ENCODE data around the gene POLR2B.
"Not testable (repeated sequence)": the region's sequence is repeated elsewhere in the genome, so short reads cannot be mapped to it uniquely, and the experiment has no call there.

POLR2B gene

GRCh38 chr4:57059890-57060716 is 81.4 kb downstream of the POLR2B start:
- DNase-seq = no peak

DNA sequence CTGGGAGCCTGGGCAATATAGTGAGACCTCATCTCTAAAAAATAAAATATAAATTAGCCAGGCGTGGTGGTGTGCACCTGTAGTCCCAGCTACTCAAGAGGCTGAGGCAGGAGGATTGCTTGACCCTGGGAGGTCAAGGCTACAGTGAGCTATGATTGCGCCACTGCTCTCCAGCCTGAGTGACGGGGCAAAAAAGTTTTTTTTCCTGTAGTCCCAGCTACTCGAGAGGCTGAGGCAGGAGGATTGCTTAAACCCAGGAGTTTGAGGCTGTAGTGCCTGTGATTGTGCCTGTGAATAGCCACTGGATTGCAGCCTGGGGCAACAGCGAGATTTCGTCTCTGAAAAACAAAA is 82.0 kb downstream of the POLR2B start:
- DNase-seq = not testable (repeated sequence)

- DNase-seq = no peak
Observed at GRCh38 chr4:57061395-57061794, 82.7 kb downstream of the POLR2B start.

DNA sequence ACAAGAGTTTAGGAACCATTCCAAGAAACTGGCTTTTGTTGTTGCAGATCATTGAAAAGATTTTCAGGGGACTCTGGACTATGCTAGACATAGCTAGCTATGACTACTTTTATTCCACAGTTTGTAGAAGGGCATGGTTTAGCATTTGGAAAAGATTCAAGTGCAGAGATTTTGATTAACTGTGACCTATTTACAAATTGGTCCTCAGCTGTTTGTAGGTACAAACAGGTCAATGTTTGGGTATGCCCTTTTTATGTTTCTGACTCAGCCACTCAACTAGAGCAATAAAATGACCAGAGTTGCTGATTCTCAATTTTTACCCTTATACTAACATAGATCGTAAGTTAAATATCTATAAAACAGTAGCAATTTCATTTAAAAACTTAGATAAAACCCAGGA is 84.8 kb downstream of the POLR2B start:
- DNase-seq = no peak

DNA sequence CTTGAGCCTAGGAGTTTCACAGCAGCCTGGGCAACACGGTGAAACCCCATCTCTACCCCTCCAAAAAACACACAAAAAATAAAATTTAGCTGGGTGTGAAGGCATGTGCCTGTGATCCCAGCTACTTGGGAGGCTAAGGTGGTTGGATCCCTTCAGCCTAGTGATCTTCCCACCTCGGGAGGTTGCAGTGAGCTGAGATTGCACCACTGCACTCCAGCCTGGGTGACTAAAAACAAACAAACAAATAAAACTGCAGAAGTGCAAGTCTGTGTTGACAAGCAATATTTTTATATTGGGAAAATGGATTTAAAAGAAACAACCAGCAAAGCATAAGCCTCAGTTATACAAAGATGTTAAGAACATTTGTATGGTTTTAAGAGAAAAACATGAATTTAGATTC is 85.4 kb downstream of the POLR2B start:
- no peak for DNase-seq

DNA sequence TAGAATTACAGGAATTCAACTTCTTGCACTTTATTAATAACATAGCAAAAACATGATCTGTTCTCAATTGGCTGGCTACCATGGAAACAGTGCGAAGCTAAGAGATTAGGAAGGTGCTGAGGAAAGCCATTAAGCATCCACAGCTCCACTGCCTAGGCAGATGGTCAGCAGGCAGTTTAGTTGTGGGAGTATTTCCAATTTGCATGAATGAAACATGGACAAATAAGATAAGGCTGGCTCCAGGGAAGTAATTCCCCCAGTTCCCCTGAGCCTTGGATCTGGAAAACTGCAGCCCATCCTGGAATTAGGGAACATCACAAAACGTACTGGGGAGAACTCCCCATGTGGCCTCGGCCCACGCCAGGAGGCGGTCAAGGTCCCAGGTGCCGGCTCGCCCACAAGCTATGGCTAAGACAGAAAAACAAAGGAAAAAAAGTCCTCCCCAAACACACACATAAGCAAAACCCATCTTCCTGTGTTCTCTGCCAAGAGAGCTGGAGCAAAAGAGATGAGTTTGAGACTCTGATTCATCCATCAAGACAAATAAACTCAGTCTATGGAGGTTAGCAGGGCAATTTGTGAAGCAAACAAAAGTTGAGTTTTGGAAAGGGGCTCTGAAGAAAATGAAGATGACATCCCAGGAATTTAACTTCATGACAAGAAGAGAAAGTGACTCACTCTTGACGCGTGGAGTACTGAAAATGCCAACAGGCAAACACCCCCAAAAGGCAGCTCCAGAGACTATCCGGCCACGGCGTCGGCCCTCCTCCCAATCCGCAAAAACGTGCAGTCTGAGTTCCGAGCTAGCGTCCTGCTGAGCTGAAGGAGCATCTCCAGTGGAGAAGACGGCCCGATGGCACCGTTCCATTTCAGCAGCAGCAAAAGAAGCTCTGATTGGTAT is 86.4 kb downstream of the POLR2B start:
- no peak for DNase-seq

GRCh38 chr4:57065730-57066482 is 87.2 kb downstream of the POLR2B start:
- DNase-seq = no peak

- DNase-seq = no peak
Observed at GRCh38 chr4:57068237-57068981, 89.7 kb downstream of the POLR2B start.

GRCh38 chr4:57070461-57070860 is 91.8 kb downstream of the POLR2B start:
- DNase-seq = no peak

DNA sequence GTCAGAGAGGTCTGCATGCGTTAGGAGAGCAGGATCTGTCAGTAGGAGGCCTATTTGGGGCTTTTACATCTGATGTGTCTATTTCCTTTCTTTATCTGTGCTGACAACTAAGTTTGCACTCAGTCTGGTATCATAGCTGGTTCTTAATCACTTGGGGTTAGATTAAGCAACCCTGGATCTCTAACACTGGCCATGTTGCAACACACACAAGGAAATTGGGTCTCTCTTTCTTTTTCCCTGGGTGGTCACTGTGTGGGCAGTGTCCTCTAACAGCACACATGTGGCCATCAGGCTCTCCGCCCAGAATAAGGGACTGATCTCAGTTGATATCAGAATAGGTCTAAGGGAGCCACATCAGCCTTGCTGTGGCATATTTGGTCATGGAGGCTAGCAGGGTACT is 92.6 kb downstream of the POLR2B start:
- no peak for DNase-seq

DNA sequence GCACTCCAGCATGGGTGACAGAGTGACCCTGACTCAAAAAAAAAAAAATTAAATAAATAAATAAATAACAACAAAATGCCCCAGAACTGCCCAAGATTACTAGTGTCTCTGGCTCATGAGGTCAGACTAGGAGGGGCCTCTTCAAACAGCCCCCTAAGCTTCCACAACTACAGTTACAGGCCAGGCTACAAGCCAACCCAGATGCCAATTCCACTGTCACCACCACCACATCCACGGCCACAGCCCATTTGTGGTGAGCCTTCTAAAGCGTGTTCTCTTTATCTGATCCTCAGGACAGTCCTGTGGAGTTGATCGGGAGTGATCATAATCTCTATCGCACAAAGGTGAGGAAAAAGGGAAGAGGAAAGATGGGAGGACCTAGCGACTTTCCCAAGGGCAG is 94.9 kb downstream of the POLR2B start:
- DNase-seq = no peak

GRCh38 chr4:57074744-57075143 is 96.0 kb downstream of the POLR2B start:
- no peak for DNase-seq

- no peak for DNase-seq
Observed at GRCh38 chr4:57075367-57075766, 96.7 kb downstream of the POLR2B start.

- no peak for DNase-seq
Observed at GRCh38 chr4:57076646-57077045, 98.0 kb downstream of the POLR2B start.

DNA sequence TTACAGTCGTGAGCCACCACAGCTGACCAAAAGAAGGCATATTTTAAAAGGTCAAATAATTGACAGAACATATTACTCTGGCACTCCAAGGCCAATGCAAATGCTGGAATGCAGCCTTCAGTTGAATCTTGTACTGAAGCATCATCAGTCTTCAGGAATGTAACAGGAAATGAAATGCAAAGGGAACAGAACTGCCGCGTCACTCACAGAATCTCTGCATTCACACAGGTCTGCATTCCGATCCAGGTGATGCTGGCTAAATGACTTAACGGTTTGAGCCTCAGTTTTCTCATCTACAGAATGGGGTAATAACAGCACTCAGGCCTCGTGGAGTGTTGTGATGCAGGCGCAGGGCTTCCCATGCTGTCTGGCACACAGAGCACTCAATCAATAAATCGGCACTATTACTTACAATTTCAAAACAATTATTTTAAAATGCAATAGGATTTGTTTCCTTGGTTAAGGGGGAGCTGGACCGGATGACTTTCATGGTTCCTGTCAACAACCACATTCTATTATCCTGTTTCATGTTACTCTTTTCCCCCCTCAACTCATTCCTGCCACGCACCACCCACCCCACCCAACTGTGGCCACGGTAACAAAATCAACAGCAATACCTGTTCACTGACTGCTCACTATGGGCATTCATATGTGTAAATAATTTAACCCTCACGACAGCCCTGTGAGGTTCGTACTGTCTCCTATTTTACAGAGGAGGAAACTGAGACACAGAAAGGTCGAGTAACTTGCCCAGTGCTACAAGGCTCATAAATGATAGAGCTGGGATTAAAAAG is 99.1 kb downstream of the POLR2B start:
- no peak for DNase-seq

- no peak for DNase-seq
Observed at GRCh38 chr4:57078685-57079521, 100.2 kb downstream of the POLR2B start.
